Endodermal cell (in vitro differentiated cells): ENCODE data around the gene RASGEF1B. TPM values are rescaled to one million over a fixed set of nuclear protein-coding genes. Genes with fewer than 3 reads are reported as not detected.

Experiments used
- DNase-seq: peaks from one replicate; pipeline ENCODE4 v3.0.0-alpha.2; 2017
- H3K27ac ChIP-seq: 2 replicates; pipeline ENCODE4 v1.5.1; 2013; ENCODE audit warnings: mild to moderate bottlenecking, low read depth, low read length, moderate library complexity
- H3K27me3 ChIP-seq: 2 replicates; pipeline ENCODE4 v1.6.1; 2013; ENCODE audit warnings: mild to moderate bottlenecking, low read length, moderate library complexity; ENCODE audit not compliant: insufficient read depth, control insufficient read depth, poor library complexity, severe bottlenecking
- H3K36me3 ChIP-seq: 2 replicates; pipeline ENCODE4 v1.7.0; 2013; ENCODE audit warnings: mild to moderate bottlenecking, low read length, moderate library complexity; ENCODE audit not compliant: control insufficient read depth, insufficient read depth
- H3K4me1 ChIP-seq: one replicate; pipeline ENCODE4 v1.7.0; 2013; ENCODE audit warnings: low read length; ENCODE audit not compliant: control insufficient read depth, insufficient read depth
- H3K4me3 ChIP-seq: 2 replicates; pipeline ENCODE4 v1.5.1; 2013; ENCODE audit warnings: mild to moderate bottlenecking, low read length, moderate library complexity
- H3K9ac ChIP-seq: 2 replicates; pipeline ENCODE4 v1.6.1; 2013; ENCODE audit warnings: mild to moderate bottlenecking, low read length, moderate library complexity; ENCODE audit not compliant: poor library complexity, severe bottlenecking; ENCODE audit errors: extremely low read depth
- H3K9me3 ChIP-seq: 2 replicates; pipeline ENCODE4 v1.6.1; 2013; ENCODE audit warnings: mild to moderate bottlenecking, low read length, moderate library complexity; ENCODE audit not compliant: control insufficient read depth
- H3K27ac Mint-ChIP-seq: 2 replicates; pipeline ENCODE4 v1.8.0; 2020; ENCODE audit warnings: mixed read lengths
- H3K27me3 Mint-ChIP-seq: 2 replicates; pipeline ENCODE4 v1.8.0; 2021; ENCODE audit warnings: mild to moderate bottlenecking, mixed read lengths; ENCODE audit not compliant: insufficient read depth
- H3K36me3 Mint-ChIP-seq: 2 replicates; pipeline ENCODE4 v1.8.0; 2020; ENCODE audit warnings: low read depth, mixed read lengths
- H3K4me1 Mint-ChIP-seq: 2 replicates; pipeline ENCODE4 v1.8.0; 2020; ENCODE audit warnings: mixed read lengths
- H3K4me3 Mint-ChIP-seq: 2 replicates; pipeline ENCODE4 v1.8.0; 2020; ENCODE audit warnings: mild to moderate bottlenecking, moderate library complexity, mixed read lengths
- H3K9me3 Mint-ChIP-seq: 2 replicates; pipeline ENCODE4 v1.8.0; 2020; ENCODE audit warnings: mild to moderate bottlenecking, mixed read lengths
- CTCF ChIP-seq: fragments of 200-600 bp; sonication (generic); conservative IDR thresholded peaks from 2 replicates; pipeline ENCODE4 v1.5.0; 2021; ENCODE audit warnings: antibody characterized with exemption, mild to moderate bottlenecking
- WGBS, 2 experiments: methylation state at CpG; one replicate each; pipeline versions ENCODE4 v1.1.5 to v1.1.7; 2013; ENCODE audit warnings: missing lambda C conversion rate in 2 of 2, mixed read lengths in 1 of 2; ENCODE audit not compliant: insufficient coverage in 1 of 2, insufficient read length in 1 of 2; 5-methylcytosine and 5-hydroxymethylcytosine counted together
- total RNA-seq, 2 donors: library from RNA; stranded (reverse); fragmentation: NEBNext Ultra II Directional in 1 of 2; extraction: Animal tissue kit (Norgen Biotek cat#: 25700) in 1 of 2; gene quantifications; 2 replicates in 1 of 2; 3 replicates in 1 of 2; pipeline ENCODE4 v1.2.1, GENCODE V29; 2021

The RASGEF1B gene
- total RNA-seq, 2 donors from 2014 or later: 15.3 to 26.7 TPM

GRCh38 chr4:81429031-81429430 is 42.7 kb downstream of the RASGEF1B start:
- no peaks in the 10 kb centered on the region for H3K27me3 ChIP-seq
- H3K27me3 Mint-ChIP-seq: no peaks in the 10 kb centered on the region
- H3K27ac Mint-ChIP-seq: no peak overlapping the region
- H3K36me3 ChIP-seq: peaks cover 76% of the 10 kb centered on the region
- H3K9ac ChIP-seq: no peak overlapping the region
- H3K27ac ChIP-seq: no peak overlapping the region
- peaks cover 4% of the 10 kb centered on the region for H3K9me3 Mint-ChIP-seq
- H3K4me3 ChIP-seq: no peak overlapping the region
- H3K4me3 Mint-ChIP-seq: no peak overlapping the region
- DNase-seq: no peak
- peaks cover 70% of the 10 kb centered on the region for H3K36me3 Mint-ChIP-seq
- H3K4me1 ChIP-seq: no peaks in the 10 kb centered on the region
- no peak for TF ChIP-seq CTCF
- no peaks in the 10 kb centered on the region for H3K9me3 ChIP-seq
- H3K4me1 Mint-ChIP-seq: peaks cover 27% of the 10 kb centered on the region
- 92 to 100% methylated on average over 2 to 6 of the region's 6 CpGs for WGBS, 2 experiments

- Mint-ChIP-seq H3K27ac (no peak overlapping the region), H3K27me3 (no peaks in the 10 kb centered on the region)
Observed at GRCh38 chr4:81428002-81428401, 43.7 kb downstream of the RASGEF1B start.

GRCh38 chr4:81427344-81427821 is 44.3 kb downstream of the RASGEF1B start:
- peaks cover 4% of the 10 kb centered on the region for H3K9me3 Mint-ChIP-seq
- DNase-seq: peak; percentile 62
- H3K27ac Mint-ChIP-seq: peak overlapping the region; percentile 86
- Histone ChIP-seq H3K36me3 (peaks cover 61% of the 10 kb centered on the region), H3K4me3 (no peak overlapping the region), H3K27ac (peak overlapping the region; percentile 14), H3K9ac (no peak overlapping the region), H3K27me3 (no peaks in the 10 kb centered on the region), H3K9me3 (no peaks in the 10 kb centered on the region), H3K4me1 (peaks cover 3% of the 10 kb centered on the region)
- 30 to 64% methylated on average over 1 to 6 of the region's 6 CpGs for WGBS, 2 experiments
- H3K4me1 Mint-ChIP-seq: peaks cover 34% of the 10 kb centered on the region
- H3K27me3 Mint-ChIP-seq: no peaks in the 10 kb centered on the region
- TF ChIP-seq CTCF: no peak
- no peak overlapping the region for H3K4me3 Mint-ChIP-seq
- peaks cover 57% of the 10 kb centered on the region for H3K36me3 Mint-ChIP-seq

More at GRCh38 chr4:81428002-81428401, 43.7 kb downstream of the RASGEF1B start:
- Mint-ChIP-seq H3K9me3 (peaks cover 4% of the 10 kb centered on the region), H3K36me3 (peaks cover 61% of the 10 kb centered on the region), H3K4me3 (no peak overlapping the region), H3K4me1 (peaks cover 30% of the 10 kb centered on the region)
- Histone ChIP-seq H3K36me3 (peaks cover 67% of the 10 kb centered on the region), H3K9me3 (no peaks in the 10 kb centered on the region), H3K27me3 (no peaks in the 10 kb centered on the region), H3K9ac (no peak overlapping the region), H3K27ac (no peak overlapping the region), H3K4me1 (no peaks in the 10 kb centered on the region), H3K4me3 (no peak overlapping the region)
- WGBS, 2 experiments: 80 to 95% methylated on average over 1 to 2 of the region's 3 CpGs
- DNase-seq: no peak
- TF ChIP-seq CTCF: no peak
